Measurements from ENCODE around the gene SLC6A17.

Gene SLC6A17

DNA sequence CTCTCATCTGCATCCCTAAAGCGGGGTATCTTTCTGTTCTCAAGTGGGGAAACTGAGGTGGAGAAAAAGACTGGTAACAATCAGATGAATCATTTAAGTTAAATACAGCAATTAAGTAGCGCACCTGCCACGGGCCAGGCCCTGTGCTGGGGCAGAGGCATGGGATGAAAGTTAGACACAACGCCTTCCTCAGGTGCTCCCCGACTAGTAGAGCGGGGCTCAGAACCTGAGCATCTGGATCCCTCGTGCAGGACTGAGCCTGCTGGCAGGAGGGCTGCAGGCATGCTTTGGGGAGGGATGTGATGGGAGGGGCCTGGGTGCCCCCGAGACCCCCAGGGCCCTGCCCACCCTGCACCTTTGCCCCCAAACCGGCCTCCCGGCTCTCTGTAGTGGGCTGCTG is 44.9 kb downstream of the SLC6A17 start:
- H3K27me3 ChIP-seq (replicated peaks): no peaks in the 10 kb centered on the region
- no peaks in the 10 kb centered on the region for H3K36me3 ChIP-seq (replicated peaks)
- in situ Hi-C loops (cut with HindIII; ENCODE audit: low pct_ligation_motif_present, low sequenced_read_pairs): no loop called here
- TF ChIP-seq, protein P1, sequence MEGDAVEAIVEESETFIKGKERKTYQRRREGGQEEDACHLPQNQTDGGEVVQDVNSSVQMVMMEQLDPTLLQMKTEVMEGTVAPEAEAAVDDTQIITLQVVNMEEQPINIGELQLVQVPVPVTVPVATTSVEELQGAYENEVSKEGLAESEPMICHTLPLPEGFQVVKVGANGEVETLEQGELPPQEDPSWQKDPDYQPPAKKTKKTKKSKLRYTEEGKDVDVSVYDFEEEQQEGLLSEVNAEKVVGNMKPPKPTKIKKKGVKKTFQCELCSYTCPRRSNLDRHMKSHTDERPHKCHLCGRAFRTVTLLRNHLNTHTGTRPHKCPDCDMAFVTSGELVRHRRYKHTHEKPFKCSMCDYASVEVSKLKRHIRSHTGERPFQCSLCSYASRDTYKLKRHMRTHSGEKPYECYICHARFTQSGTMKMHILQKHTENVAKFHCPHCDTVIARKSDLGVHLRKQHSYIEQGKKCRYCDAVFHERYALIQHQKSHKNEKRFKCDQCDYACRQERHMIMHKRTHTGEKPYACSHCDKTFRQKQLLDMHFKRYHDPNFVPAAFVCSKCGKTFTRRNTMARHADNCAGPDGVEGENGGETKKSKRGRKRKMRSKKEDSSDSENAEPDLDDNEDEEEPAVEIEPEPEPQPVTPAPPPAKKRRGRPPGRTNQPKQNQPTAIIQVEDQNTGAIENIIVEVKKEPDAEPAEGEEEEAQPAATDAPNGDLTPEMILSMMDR (IDR thresholded peaks at IDR 0.05; ENCODE audit: low read depth, low read length, missing control alignments): no peak
- H3K27ac ChIP-seq: no peak overlapping the region
- no peak overlapping the region for H3K4me3 ChIP-seq (ENCODE audit: low read depth, low read length)
- DNase-seq: no peak

DNA sequence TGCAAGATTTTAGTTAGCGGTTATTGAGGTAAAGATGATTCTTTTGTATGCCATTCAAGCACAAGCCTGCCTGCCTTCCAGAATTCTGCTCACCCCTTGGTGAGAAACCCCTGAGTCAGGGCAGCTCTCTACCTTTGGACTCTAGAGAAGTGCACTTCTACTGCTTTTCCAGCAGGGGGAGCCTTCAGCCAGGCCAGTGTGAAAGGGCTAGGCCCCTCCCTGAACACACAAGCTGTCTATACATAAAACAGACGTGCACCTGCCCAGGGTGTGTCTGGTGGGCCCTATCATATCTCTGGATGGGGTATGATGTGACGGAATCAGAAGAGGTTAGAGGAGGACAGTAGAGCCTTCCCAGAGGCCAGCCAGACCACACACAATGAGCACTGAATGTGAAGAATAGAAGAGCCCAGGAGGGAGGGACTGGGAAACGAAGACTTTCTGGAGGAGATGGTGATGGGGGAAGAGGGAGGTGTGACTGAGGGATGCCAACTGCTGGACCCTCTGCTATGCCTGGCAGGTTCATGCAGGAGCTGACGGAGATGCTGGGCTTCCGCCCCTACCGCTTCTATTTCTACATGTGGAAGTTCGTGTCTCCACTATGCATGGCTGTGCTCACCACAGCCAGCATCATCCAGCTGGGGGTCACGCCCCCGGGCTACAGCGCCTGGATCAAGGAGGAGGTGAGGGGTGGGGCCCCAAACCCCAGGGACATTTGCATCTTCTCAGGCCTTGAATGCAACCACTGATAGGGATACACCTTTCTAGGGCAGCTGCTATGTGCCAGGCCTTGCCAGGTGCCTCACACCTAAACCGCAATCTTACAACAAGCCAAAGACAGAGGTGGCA is 46.8 kb downstream of the SLC6A17 start:
- in situ Hi-C loops (cut with HindIII; ENCODE audit: low pct_ligation_motif_present, low sequenced_read_pairs): no loop called here
- peak; percentile 18 for DNase-seq
- no peaks in the 10 kb centered on the region for H3K36me3 ChIP-seq (replicated peaks)
- H3K4me3 ChIP-seq (ENCODE audit: low read depth, low read length): no peak overlapping the region
- TF ChIP-seq, protein P1 (IDR thresholded peaks at IDR 0.05; ENCODE audit: low read depth, low read length, missing control alignments): peak; percentile 97
- no peaks in the 10 kb centered on the region for H3K27me3 ChIP-seq (replicated peaks)
- H3K27ac ChIP-seq: no peak overlapping the region

DNA sequence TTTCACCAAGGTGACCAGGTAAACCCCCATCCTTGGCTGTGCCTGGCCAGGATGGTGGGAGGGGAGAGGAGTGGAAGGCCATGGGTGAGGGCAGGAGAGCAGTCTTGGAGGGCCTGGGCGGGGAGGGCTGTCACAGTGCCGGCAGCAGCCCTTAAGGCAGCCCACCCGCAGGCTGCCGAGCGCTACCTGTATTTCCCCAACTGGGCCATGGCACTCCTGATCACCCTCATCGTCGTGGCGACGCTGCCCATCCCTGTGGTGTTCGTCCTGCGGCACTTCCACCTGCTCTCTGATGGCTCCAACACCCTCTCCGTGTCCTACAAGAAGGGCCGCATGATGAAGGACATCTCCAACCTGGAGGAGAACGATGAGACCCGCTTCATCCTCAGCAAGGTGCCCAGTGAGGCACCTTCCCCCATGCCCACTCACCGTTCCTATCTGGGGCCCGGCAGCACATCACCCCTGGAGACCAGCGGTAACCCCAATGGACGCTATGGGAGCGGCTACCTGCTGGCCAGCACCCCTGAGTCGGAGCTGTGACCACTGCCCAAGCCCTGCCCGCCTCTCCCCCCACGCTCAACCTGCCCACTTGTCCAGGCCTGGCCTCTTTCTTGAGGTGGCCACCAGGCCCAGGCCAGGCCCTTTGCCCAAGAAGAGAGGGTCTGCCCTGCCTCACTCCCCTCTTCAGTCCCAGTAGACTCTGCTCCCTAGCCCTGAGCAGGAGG is 47.8 kb downstream of the SLC6A17 start:
- H3K27ac ChIP-seq: no peak overlapping the region
- no peak overlapping the region for H3K4me3 ChIP-seq (ENCODE audit: low read depth, low read length)
- DNase-seq: no peak
- no peaks in the 10 kb centered on the region for H3K36me3 ChIP-seq (replicated peaks)
- TF ChIP-seq, protein P1 (IDR thresholded peaks at IDR 0.05; ENCODE audit: low read depth, low read length, missing control alignments): no peak
- in situ Hi-C loops (cut with HindIII; ENCODE audit: low pct_ligation_motif_present, low sequenced_read_pairs): no loop called here
- no peaks in the 10 kb centered on the region for H3K27me3 ChIP-seq (replicated peaks)

DNA sequence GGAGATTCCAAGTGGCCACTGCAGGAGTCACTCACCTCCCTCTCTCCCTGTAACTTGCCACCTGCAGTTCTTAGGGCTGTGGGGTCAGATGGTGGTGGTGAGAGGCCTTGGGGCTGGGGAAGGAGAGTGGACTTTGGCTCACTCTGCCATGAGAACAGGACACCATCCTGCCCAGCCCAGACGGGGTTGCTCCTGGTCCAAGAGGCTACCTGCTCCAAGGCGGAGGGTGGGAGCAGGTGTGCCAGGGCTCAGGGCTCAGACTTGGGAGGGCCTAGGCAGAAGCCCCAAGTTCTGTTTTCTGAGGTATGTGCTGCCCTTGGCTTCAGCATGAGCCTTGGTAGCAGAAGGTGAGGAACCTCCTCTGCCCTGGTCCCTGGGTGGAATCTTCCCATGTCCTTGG is 48.5 kb downstream of the SLC6A17 start:
- H3K4me3 ChIP-seq (ENCODE audit: low read depth, low read length): no peak overlapping the region
- no peaks in the 10 kb centered on the region for H3K36me3 ChIP-seq (replicated peaks)
- no peak overlapping the region for H3K27ac ChIP-seq
- no peaks in the 10 kb centered on the region for H3K27me3 ChIP-seq (replicated peaks)
- no peak for DNase-seq
- TF ChIP-seq, protein P1 (IDR thresholded peaks at IDR 0.05; ENCODE audit: low read depth, low read length, missing control alignments): no peak
- in situ Hi-C loops (cut with HindIII; ENCODE audit: low pct_ligation_motif_present, low sequenced_read_pairs): no loop called here

DNA sequence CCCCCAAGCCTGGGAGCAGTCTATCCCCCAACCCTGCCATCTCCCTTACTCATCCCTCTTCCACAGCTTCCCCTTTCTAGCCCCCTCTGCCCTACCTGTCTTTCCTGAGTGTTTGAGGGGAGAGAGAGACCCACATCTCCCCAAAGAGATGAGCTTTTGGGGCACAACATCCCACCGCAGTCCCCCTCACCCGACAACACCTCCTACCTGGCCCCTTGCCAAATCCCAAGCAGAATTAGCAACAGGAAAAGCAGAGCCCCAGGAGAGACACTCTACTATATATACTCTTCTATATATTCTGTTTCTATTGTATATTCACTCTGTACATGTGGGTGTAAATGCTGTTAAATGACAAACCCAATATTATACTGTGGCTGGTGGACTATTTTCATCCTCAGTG is 49.9 kb downstream of the SLC6A17 start:
- H3K27me3 ChIP-seq (replicated peaks): no peaks in the 10 kb centered on the region
- H3K4me3 ChIP-seq (ENCODE audit: low read depth, low read length): no peak overlapping the region
- TF ChIP-seq, protein P1 (IDR thresholded peaks at IDR 0.05; ENCODE audit: low read depth, low read length, missing control alignments): no peak
- no peak for DNase-seq
- in situ Hi-C loops (cut with HindIII; ENCODE audit: low pct_ligation_motif_present, low sequenced_read_pairs): loop anchor here (25.0 kb wide), 1 partner anchor 112 kb away; no protein-coding TSS in a partner anchor
- no peak overlapping the region for H3K27ac ChIP-seq
- no peaks in the 10 kb centered on the region for H3K36me3 ChIP-seq (replicated peaks)
